ENCODE results near the gene TBC1D4. TPM values are rescaled to one million over a fixed set of nuclear protein-coding genes. Genes with fewer than 3 reads are reported as not detected.

The TBC1D4 gene
- total RNA-seq, 4 donors from 2014 or later: 38.2 to 56.9 (median 43.9) TPM

GRCh38 chr13:75371203-75371602 lies 110.8 kb downstream of the TBC1D4 start:
- TF ChIP-seq, protein P1, sequence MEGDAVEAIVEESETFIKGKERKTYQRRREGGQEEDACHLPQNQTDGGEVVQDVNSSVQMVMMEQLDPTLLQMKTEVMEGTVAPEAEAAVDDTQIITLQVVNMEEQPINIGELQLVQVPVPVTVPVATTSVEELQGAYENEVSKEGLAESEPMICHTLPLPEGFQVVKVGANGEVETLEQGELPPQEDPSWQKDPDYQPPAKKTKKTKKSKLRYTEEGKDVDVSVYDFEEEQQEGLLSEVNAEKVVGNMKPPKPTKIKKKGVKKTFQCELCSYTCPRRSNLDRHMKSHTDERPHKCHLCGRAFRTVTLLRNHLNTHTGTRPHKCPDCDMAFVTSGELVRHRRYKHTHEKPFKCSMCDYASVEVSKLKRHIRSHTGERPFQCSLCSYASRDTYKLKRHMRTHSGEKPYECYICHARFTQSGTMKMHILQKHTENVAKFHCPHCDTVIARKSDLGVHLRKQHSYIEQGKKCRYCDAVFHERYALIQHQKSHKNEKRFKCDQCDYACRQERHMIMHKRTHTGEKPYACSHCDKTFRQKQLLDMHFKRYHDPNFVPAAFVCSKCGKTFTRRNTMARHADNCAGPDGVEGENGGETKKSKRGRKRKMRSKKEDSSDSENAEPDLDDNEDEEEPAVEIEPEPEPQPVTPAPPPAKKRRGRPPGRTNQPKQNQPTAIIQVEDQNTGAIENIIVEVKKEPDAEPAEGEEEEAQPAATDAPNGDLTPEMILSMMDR (IDR thresholded peaks at IDR 0.05; ENCODE audit: low read depth): no peak

- TF ChIP-seq, protein P1 (IDR thresholded peaks at IDR 0.05; ENCODE audit: low read depth): no peak
These were observed 111.2 kb downstream of the TBC1D4 start for GRCh38 chr13:75370774-75371173.

DNA sequence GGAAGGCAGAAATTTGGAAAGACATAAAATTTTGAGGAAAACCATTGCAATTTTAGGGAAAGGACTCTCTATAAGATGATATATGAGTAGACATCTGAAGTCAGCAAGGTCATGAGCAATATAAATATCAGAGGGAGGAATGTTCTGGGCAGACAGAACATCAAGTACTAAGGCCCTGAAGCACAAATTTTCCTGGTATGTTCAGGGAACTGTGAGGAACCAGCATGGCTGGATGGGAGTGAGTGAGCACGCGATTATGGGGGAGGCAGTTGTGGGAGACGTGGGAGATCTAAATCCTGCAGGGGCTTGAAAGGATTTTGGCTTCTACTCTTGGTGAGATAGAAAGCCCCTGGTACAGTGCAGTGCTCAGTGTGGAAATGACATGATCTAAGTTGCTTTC lies 112.0 kb downstream of the TBC1D4 start:
- TF ChIP-seq, protein P1 (IDR thresholded peaks at IDR 0.05; ENCODE audit: low read depth): no peak

DNA sequence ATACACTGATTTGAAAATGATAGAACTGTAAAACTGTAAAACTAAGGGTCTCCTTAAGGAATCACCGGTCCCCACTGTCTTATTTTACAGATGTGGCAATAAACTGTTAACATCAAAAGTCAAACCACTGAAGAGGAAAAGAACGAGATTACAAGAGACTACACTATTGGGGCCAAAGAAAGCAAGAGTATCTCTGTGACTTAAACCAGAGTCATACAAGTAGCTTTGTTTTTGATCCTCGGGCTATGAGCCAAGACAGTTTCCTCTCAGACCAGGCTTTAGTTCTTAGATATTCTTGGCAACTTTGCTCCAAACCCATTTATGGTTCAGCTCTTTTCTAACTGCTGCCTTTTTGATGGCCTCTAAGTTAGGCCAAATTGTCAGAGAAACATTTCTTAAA lies 113.8 kb downstream of the TBC1D4 start:
- TF ChIP-seq, protein P1 (IDR thresholded peaks at IDR 0.05; ENCODE audit: low read depth): no peak

- TF ChIP-seq, protein P1 (IDR thresholded peaks at IDR 0.05; ENCODE audit: low read depth): no peak
These were observed 115.3 kb downstream of the TBC1D4 start for GRCh38 chr13:75366380-75367280.

GRCh38 chr13:75365724-75366173 lies 116.2 kb downstream of the TBC1D4 start:
- TF ChIP-seq, protein P1 (IDR thresholded peaks at IDR 0.05; ENCODE audit: low read depth): no peak

- TF ChIP-seq, protein P1 (IDR thresholded peaks at IDR 0.05; ENCODE audit: low read depth): no peak
These were observed 117.7 kb downstream of the TBC1D4 start for GRCh38 chr13:75364131-75364713.

All from subcutaneous adipose tissue (tissue), 4 donors.